Large intestine (tissue), 3 donors: ENCODE results near the gene CNNM3. TPM values are rescaled to one million over a fixed set of nuclear protein-coding genes. Genes with fewer than 3 reads are reported as not detected.
A peak's percentile ranks its signal among the peaks of the same experiment; 100 is the strongest.

Experiments used
- DNase-seq, 2 donors: peaks; one replicate each; pipeline versions ENCODE4 v3.0.0 to v3.0.0-alpha.2; 2013
- H3K27ac ChIP-seq: one replicate; pipeline ENCODE4 v1.5.1; 2013; ENCODE audit warnings: low read length
- H3K27me3 ChIP-seq: 2 replicates; pipeline ENCODE4 v1.6.1; 2013; ENCODE audit warnings: low read length; ENCODE audit not compliant: control insufficient read depth, insufficient read depth
- H3K36me3 ChIP-seq: 2 replicates; pipeline ENCODE4 v1.6.1; 2013; ENCODE audit warnings: low read length; ENCODE audit not compliant: control insufficient read depth, insufficient read depth
- H3K4me1 ChIP-seq: one replicate; pipeline ENCODE4 v1.6.1; 2013; ENCODE audit warnings: low read length; ENCODE audit not compliant: control insufficient read depth, insufficient read depth
- H3K4me3 ChIP-seq: one replicate; pipeline ENCODE4 v1.5.1; 2013; ENCODE audit warnings: low read length
- H3K9me3 ChIP-seq: one replicate; pipeline ENCODE4 v1.6.1; 2013; ENCODE audit warnings: mild to moderate bottlenecking, low read depth, low read length, moderate library complexity; ENCODE audit not compliant: control insufficient read depth
- WGBS: methylation state at CpG from one replicate; pipeline ENCODE4 v1.1.5; 2013; ENCODE audit warnings: low lambda C conversion rate; ENCODE audit not compliant: insufficient coverage; 5-methylcytosine and 5-hydroxymethylcytosine counted together
- polyA plus RNA-seq: library from polyadenylated mRNA; unstranded; fragments of 120-200 nt; gene quantifications from one replicate; pipeline ENCODE4 v1.2.1, GENCODE V29; 2013

CNNM3 gene
- polyA plus RNA-seq, 1 donor = 35.0 TPM

- Histone ChIP-seq H3K27ac (no peak overlapping the region), H3K27me3 (no peaks in the 10 kb centered on the region), H3K36me3 (peaks cover 44% of the 10 kb centered on the region), H3K9me3 (no peaks in the 10 kb centered on the region), H3K4me3 (no peak overlapping the region), H3K4me1 (peaks cover 8% of the 10 kb centered on the region)
- DNase-seq = no peak
- 100% methylated on average over 1 of the region's 10 CpGs for WGBS
Measured at GRCh38 chr2:96807127-96807471, 9.0 kb upstream of the CNNM3 start.

- WGBS = no CpG with 5 or more reads among the region's 10 CpGs
- DNase-seq = no peak
- H3K36me3 ChIP-seq = peaks cover 40% of the 10 kb centered on the region
- H3K4me1 ChIP-seq = peaks cover 13% of the 10 kb centered on the region
- no peak overlapping the region for H3K4me3 ChIP-seq
- H3K27ac ChIP-seq = no peak overlapping the region
- H3K27me3 ChIP-seq = no peaks in the 10 kb centered on the region
- H3K9me3 ChIP-seq = no peaks in the 10 kb centered on the region
Measured at GRCh38 chr2:96808176-96808837, 7.8 kb upstream of the CNNM3 start.

- Histone ChIP-seq H3K4me3 (no peak overlapping the region), H3K9me3 (no peaks in the 10 kb centered on the region), H3K4me1 (peaks cover 18% of the 10 kb centered on the region), H3K36me3 (peaks cover 36% of the 10 kb centered on the region), H3K27ac (no peak overlapping the region), H3K27me3 (no peaks in the 10 kb centered on the region)
- whole genome bisulfite sequencing = no CpG with 5 or more reads among the region's 13 CpGs
- no peak for DNase-seq
Measured at GRCh38 chr2:96809216-96809882, 6.7 kb upstream of the CNNM3 start.

GRCh38 chr2:96809951-96810782, 5.9 kb upstream of the CNNM3 start:
- H3K27ac ChIP-seq = no peak overlapping the region
- no peak for DNase-seq
- no peak overlapping the region for H3K4me3 ChIP-seq
- WGBS = no CpG with 5 or more reads among the region's 12 CpGs
- H3K36me3 ChIP-seq = peaks cover 36% of the 10 kb centered on the region
- H3K27me3 ChIP-seq = no peaks in the 10 kb centered on the region
- no peaks in the 10 kb centered on the region for H3K9me3 ChIP-seq
- peaks cover 22% of the 10 kb centered on the region for H3K4me1 ChIP-seq

- Histone ChIP-seq H3K27me3 (no peaks in the 10 kb centered on the region), H3K27ac (no peak overlapping the region), H3K36me3 (peaks cover 36% of the 10 kb centered on the region), H3K4me3 (no peak overlapping the region), H3K4me1 (peaks cover 24% of the 10 kb centered on the region), H3K9me3 (no peaks in the 10 kb centered on the region)
- no CpG with 5 or more reads among the region's 5 CpGs for WGBS
- no peak for DNase-seq
Measured at GRCh38 chr2:96810783-96811192, 5.3 kb upstream of the CNNM3 start.

GRCh38 chr2:96811917-96812316, 4.2 kb upstream of the CNNM3 start:
- Histone ChIP-seq H3K4me1 (peaks cover 24% of the 10 kb centered on the region), H3K27me3 (no peaks in the 10 kb centered on the region), H3K9me3 (no peaks in the 10 kb centered on the region), H3K36me3 (peaks cover 36% of the 10 kb centered on the region), H3K4me3 (no peak overlapping the region), H3K27ac (no peak overlapping the region)
- DNase-seq = no peak
- no CpG with 5 or more reads among the region's 3 CpGs for WGBS

- Histone ChIP-seq H3K27me3 (no peaks in the 10 kb centered on the region), H3K9me3 (no peaks in the 10 kb centered on the region), H3K36me3 (peaks cover 34% of the 10 kb centered on the region), H3K4me1 (peaks cover 39% of the 10 kb centered on the region), H3K27ac (peak overlapping the region; percentile 50), H3K4me3 (no peak overlapping the region)
- 60% methylated on average over 1 of the region's 4 CpGs for WGBS
- DNase-seq = peak; percentile 68 to 87
Measured at GRCh38 chr2:96813656-96814055, 2.4 kb upstream of the CNNM3 start.

GRCh38 chr2:96815326-96816126, 542 bp upstream of the CNNM3 start:
- peaks cover 55% of the 10 kb centered on the region for H3K4me1 ChIP-seq
- peak overlapping the region; percentile 86 for H3K27ac ChIP-seq
- WGBS = no CpG with 5 or more reads among the region's 60 CpGs
- peaks cover 22% of the 10 kb centered on the region for H3K36me3 ChIP-seq
- no peaks in the 10 kb centered on the region for H3K27me3 ChIP-seq
- H3K4me3 ChIP-seq = peak overlapping the region; percentile 77
- H3K9me3 ChIP-seq = no peaks in the 10 kb centered on the region
- peak; percentile 30 to 60 for DNase-seq

- WGBS = no CpG with 5 or more reads among the region's 89 CpGs
- H3K4me1 ChIP-seq = peaks cover 59% of the 10 kb centered on the region
- no peak overlapping the region for H3K27ac ChIP-seq
- H3K27me3 ChIP-seq = no peaks in the 10 kb centered on the region
- peaks cover 10% of the 10 kb centered on the region for H3K36me3 ChIP-seq
- H3K4me3 ChIP-seq = peak overlapping the region; percentile 56
- peak in 1 of 2 donors; percentile 38 for DNase-seq
- no peaks in the 10 kb centered on the region for H3K9me3 ChIP-seq
Measured at GRCh38 chr2:96816836-96817702, 1.0 kb downstream of the CNNM3 start.
